ENCODE measurements around the gene GPRIN3.

The GPRIN3 gene

DNA sequence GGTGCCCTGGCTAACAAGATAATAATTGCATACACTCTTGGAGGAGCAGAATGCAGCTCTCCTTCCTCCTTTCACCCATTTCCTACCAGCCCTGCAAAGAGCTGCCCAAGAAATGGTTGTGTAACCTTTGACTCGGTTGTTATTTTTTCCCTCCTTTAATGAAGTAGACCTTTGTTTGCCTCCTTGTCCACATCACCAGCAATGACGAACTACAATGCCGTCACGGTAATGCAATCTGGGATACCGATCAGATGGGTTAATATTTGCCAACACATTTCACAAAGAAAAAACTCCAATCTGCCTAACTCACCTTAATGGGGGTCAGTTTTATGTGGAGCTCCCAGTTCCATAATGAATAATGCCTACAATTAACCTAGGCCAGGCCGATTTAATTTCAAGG, 32.0 kb downstream of the GPRIN3 start:
- TF ChIP-seq, protein P1, sequence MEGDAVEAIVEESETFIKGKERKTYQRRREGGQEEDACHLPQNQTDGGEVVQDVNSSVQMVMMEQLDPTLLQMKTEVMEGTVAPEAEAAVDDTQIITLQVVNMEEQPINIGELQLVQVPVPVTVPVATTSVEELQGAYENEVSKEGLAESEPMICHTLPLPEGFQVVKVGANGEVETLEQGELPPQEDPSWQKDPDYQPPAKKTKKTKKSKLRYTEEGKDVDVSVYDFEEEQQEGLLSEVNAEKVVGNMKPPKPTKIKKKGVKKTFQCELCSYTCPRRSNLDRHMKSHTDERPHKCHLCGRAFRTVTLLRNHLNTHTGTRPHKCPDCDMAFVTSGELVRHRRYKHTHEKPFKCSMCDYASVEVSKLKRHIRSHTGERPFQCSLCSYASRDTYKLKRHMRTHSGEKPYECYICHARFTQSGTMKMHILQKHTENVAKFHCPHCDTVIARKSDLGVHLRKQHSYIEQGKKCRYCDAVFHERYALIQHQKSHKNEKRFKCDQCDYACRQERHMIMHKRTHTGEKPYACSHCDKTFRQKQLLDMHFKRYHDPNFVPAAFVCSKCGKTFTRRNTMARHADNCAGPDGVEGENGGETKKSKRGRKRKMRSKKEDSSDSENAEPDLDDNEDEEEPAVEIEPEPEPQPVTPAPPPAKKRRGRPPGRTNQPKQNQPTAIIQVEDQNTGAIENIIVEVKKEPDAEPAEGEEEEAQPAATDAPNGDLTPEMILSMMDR (IDR thresholded peaks at IDR 0.05; ENCODE audit: extremely low read depth, insufficient read depth, missing control alignments), result no peak
- no peak for DNase-seq (ENCODE audit: low spot score)
- in situ Hi-C loops (cut with MboI; ENCODE audit: low pct_unique_long_range_greater_than_20kb, low sequenced_read_pairs, unreplicated experiment), result no loop called here

DNA sequence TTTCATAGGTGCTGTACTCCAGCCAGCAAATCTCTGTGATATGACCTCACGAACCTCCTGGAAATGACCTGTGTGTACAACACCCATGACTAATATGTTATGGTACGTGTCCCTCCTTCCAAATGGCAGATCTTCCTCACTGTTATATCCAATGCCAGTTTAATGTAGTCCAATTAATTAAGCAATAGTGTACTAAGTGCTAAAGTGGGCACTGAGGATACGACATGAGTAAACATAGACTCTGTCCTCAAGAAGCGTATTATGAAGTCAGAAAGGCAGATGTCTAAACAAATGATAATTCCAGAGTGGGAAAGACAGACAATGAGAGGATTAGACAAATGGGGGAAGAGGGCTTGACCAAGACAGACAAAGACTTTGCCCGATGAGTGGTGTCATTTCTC, 33.9 kb downstream of the GPRIN3 start:
- DNase-seq (ENCODE audit: low spot score), result no peak
- in situ Hi-C loops (cut with MboI; ENCODE audit: low pct_unique_long_range_greater_than_20kb, low sequenced_read_pairs, unreplicated experiment), result loop anchor here (25.0 kb wide), 1 partner anchor 164 kb away; no protein-coding TSS in a partner anchor
- TF ChIP-seq, protein P1 (IDR thresholded peaks at IDR 0.05; ENCODE audit: extremely low read depth, insufficient read depth, missing control alignments), result no peak

DNA sequence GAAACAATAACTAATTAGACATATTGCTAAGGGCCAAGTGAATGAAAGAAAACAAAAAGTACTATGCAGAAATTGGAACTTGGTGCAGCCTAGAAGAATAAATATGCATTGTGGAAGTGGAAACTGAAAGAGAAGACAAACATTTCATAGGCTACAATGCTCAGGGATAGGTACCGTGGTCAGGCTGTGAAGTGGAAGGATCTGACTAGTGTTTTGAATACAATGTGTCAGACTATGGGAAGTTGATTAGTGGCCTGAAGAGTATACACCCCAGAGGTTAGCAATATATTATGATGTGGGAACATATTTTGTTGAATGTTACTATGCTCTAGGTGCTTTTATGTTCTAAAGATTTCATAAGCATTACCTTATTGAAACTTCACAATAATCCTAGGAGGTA, 36.8 kb downstream of the GPRIN3 start:
- in situ Hi-C loops (cut with MboI; ENCODE audit: low pct_unique_long_range_greater_than_20kb, low sequenced_read_pairs, unreplicated experiment), result loop anchor here (25.0 kb wide), 1 partner anchor 167 kb away; no protein-coding TSS in a partner anchor
- DNase-seq (ENCODE audit: low spot score), result no peak
- TF ChIP-seq, protein P1 (IDR thresholded peaks at IDR 0.05; ENCODE audit: extremely low read depth, insufficient read depth, missing control alignments), result no peak

DNA sequence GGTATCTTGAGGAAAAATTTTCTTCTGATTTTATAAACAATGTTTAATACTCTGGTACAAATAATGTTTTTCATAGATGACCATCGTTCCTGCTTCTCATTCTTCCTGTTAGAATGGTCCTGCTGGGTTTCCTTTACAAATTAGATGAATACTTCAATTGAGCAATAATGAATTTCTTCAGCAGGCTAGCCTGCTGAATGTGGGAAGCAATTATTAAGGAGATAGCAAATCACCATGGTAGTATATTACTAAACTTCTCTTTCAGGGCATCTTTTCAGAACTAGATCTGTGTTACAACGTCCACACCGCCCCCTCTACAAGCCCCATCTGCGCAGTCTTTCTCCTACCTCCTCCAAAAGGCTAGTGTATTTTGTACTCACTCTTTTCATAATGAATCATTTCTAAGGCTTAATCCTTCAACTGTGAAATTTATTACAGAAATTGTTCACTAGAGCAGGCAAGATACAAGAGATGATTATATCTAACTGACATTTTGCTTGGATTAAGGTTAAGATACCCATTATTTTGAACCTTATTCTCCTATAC, 38.4 kb downstream of the GPRIN3 start:
- in situ Hi-C loops (cut with MboI; ENCODE audit: low pct_unique_long_range_greater_than_20kb, low sequenced_read_pairs, unreplicated experiment), result loop anchor here (25.0 kb wide), 1 partner anchor 168 kb away; no protein-coding TSS in a partner anchor
- TF ChIP-seq, protein P1 (IDR thresholded peaks at IDR 0.05; ENCODE audit: extremely low read depth, insufficient read depth, missing control alignments), result no peak
- no peak for DNase-seq (ENCODE audit: low spot score)

DNA sequence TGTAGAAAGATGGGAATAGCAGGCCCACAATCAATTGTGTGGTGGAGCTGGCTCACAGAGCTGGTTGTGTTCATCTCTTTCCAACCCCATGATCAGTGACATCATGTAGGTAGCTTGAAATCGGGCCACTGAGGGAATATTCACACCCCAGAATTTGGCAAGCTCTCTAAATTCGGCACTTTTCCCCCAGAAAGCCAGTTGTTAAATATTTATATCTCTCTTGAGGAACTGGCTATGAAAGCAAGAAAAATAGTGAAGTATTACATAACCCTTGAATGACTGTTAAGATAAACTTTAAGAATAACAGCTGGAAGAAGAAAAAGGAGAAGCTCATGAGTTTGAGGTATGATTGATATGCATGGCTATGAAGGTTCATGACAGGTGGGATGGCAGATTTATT, 38.9 kb downstream of the GPRIN3 start:
- no peak for DNase-seq (ENCODE audit: low spot score)
- TF ChIP-seq, protein P1 (IDR thresholded peaks at IDR 0.05; ENCODE audit: extremely low read depth, insufficient read depth, missing control alignments), result no peak

DNA sequence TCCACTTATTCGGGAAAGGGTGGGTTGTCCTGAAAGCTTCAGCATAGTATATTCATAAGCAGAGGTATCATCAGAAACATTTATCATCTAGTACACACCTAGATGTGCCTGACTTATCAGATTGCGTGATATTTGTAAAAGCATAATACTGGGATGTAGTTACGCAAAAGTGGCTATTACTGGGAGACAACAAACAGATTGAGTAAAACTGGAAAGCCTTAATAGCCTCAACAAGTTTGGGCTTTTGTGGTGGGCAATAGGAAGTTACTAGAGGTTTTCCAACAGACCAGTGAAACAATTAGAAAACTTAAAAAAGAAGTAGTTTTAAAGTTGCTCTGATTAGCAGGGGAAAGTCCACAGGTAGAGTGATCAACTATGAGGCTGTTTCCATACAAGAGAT, 39.8 kb downstream of the GPRIN3 start:
- in situ Hi-C loops (cut with MboI; ENCODE audit: low pct_unique_long_range_greater_than_20kb, low sequenced_read_pairs, unreplicated experiment), result loop anchor here (25.0 kb wide), 1 partner anchor 169 kb away; no protein-coding TSS in a partner anchor
- DNase-seq (ENCODE audit: low spot score), result no peak
- TF ChIP-seq, protein P1 (IDR thresholded peaks at IDR 0.05; ENCODE audit: extremely low read depth, insufficient read depth, missing control alignments), result no peak

More for the DNA sequence above, 38.9 kb downstream of the GPRIN3 start:
- in situ Hi-C loops (cut with MboI; ENCODE audit: low pct_unique_long_range_greater_than_20kb, low sequenced_read_pairs, unreplicated experiment), result loop anchor here (25.0 kb wide), 1 partner anchor 169 kb away; no protein-coding TSS in a partner anchor
